ENCODE data around the gene STARD8. TPM values are rescaled to one million over a fixed set of nuclear protein-coding genes. Genes with fewer than 3 reads are reported as not detected.

STARD8 gene
- polyA plus RNA-seq, 6 donors from 2014 or later = not detected

DNA sequence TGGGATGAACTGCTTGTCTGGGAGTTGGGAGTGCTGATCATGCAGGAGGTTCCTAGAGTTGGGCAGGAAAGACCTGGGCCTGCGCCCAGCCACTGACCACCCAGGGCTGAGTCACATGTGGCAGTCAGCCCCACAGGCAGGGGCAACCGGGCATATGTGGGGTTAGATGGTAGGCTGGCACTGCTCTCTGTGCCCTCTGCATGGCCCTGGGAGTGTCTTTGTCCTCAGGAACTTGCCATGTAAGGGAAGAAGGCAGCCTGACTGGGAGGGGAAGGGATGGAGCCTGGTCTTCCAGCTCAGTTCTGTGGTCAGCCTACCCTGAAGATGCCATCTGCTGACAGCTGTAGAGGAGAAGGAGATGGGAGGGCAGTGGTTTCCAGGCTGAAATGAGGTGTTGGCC lies 111.2 kb downstream of the STARD8 start:
- no peaks in the 10 kb centered on the region for H3K4me1 Mint-ChIP-seq
- no peaks in the 10 kb centered on the region for H3K9me3 Mint-ChIP-seq
- H3K27me3 Mint-ChIP-seq = peaks cover 0 to 17% (median 0%) of the 10 kb centered on the region in 3 donors
- no peaks in the 10 kb centered on the region for H3K36me3 Mint-ChIP-seq
- H3K27ac Mint-ChIP-seq = no peak overlapping the region
- H3K4me3 Mint-ChIP-seq = no peak overlapping the region
- ATAC-seq (ENCODE audit: low read depth in 2 of 2) (no peak), DNase-seq (no peak)

GRCh38 chrX:68761086-68761485 lies 113.6 kb downstream of the STARD8 start:
- H3K4me3 Mint-ChIP-seq = no peak overlapping the region
- H3K36me3 Mint-ChIP-seq = no peaks in the 10 kb centered on the region
- H3K4me1 Mint-ChIP-seq = no peaks in the 10 kb centered on the region

DNA sequence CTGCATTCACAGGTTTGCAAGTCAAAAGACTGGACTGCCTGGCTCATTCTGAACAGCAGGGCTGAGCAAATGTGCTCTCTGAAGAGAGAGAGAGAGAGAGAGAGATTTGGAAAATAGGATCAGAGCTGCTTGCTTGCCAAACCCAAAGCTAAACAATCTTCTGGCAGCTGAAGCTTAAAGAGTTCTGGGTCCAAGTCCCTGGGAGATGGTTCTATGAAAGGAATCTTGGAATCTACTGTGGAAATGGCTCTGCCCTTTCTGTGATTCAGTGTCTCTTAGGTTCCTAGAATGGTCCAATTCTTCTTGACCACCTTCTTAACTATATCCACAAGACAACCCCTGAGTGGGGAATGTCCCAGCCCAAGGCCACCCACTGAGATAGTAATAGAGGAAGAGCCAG lies 115.3 kb downstream of the STARD8 start:
- Mint-ChIP-seq H3K27ac (no peak overlapping the region), H3K4me1 (no peaks in the 10 kb centered on the region), H3K4me3 (no peak overlapping the region), H3K9me3 (no peaks in the 10 kb centered on the region), H3K36me3 (no peaks in the 10 kb centered on the region), H3K27me3 (peaks cover 0 to 9% (median 0%) of the 10 kb centered on the region in 3 donors)
- no peak for DNase-seq
- ATAC-seq (ENCODE audit: low read depth in 2 of 2) = no peak

More at GRCh38 chrX:68761086-68761485, 113.6 kb downstream of the STARD8 start:
- ATAC-seq (ENCODE audit: low read depth in 2 of 2) = no peak
- H3K27ac Mint-ChIP-seq = no peak overlapping the region
- peaks cover 0 to 9% (median 0%) of the 10 kb centered on the region in 3 donors for H3K27me3 Mint-ChIP-seq
- H3K9me3 Mint-ChIP-seq = no peaks in the 10 kb centered on the region
- DNase-seq = no peak

- no peak overlapping the region for H3K27ac Mint-ChIP-seq
- H3K4me3 Mint-ChIP-seq = no peak overlapping the region
- H3K4me1 Mint-ChIP-seq = no peaks in the 10 kb centered on the region
- no peaks in the 10 kb centered on the region for H3K9me3 Mint-ChIP-seq
- no peaks in the 10 kb centered on the region for H3K36me3 Mint-ChIP-seq
- ATAC-seq (ENCODE audit: low read depth in 2 of 2) (no peak), DNase-seq (no peak)
- H3K27me3 Mint-ChIP-seq = peaks cover 0 to 9% (median 0%) of the 10 kb centered on the region in 3 donors
Measured at GRCh38 chrX:68763481-68763880, 116.0 kb downstream of the STARD8 start.

Other genes starting within 250 kb of the STARD8 start
- under 1 TPM in 1 of 6 donors, not detected in 5; 0.51 TPM for gene OPHN1, start 214.2 kb upstream of the STARD8 start, polyA plus RNA-seq (ENCODE audit: low read depth in 6 of 6)
- gene YIPF6, start 148.6 kb upstream of the STARD8 start, polyA plus RNA-seq (ENCODE audit: low read depth in 6 of 6) = 10 to 100 TPM; 12.7 to 25.2 (median 19.8) TPM
- gene EFNB1, start 181.4 kb downstream of the STARD8 start, polyA plus RNA-seq (ENCODE audit: low read depth in 6 of 6) = 1 to 10 TPM in 5 of 6 donors, not detected in 1; 1.3 to 2.6 (median 2.2) TPM